ENCODE data around the gene TMX2.

Gene TMX2

DNA sequence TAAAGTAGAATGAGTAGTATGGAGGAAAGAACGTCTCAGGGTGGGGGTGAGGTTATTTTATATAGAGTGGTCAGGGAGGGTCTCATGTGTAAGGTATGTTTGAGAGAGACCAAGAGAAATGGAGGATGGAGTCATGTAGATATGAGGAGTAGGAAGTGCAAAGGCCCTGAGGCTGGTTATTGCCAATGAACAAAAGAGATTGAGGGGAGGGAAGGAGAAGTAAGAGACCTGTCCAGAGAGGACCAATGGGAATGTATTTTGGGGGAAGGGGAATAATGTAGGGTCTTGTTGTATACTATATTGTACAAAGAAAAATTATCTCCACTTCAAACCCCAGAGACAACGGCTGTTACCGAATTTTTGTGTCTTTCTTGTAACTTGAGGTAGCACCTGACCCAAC, 59.0 kb downstream of the TMX2 start:
- DNase-seq: no peak

DNA sequence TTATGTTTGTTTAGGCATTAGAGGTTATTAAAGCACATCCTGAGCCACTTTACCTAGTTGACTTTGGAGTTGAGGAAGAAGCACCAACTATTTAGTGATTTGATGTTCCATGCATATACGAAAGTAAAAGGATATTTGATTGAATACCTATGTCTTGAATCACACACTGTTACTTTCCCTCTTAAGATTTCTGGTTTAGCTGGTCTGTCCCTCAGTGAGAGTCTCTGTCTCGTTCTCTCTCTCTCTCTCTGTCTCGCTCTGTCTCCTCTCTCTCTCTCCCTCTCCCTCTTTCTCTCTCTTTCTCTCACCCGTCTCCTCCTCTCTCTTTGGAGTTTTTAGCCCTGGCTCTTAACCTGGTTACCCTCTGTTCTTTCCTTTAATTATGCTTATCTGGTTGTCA, 60.2 kb downstream of the TMX2 start:
- no peak for DNase-seq

DNA sequence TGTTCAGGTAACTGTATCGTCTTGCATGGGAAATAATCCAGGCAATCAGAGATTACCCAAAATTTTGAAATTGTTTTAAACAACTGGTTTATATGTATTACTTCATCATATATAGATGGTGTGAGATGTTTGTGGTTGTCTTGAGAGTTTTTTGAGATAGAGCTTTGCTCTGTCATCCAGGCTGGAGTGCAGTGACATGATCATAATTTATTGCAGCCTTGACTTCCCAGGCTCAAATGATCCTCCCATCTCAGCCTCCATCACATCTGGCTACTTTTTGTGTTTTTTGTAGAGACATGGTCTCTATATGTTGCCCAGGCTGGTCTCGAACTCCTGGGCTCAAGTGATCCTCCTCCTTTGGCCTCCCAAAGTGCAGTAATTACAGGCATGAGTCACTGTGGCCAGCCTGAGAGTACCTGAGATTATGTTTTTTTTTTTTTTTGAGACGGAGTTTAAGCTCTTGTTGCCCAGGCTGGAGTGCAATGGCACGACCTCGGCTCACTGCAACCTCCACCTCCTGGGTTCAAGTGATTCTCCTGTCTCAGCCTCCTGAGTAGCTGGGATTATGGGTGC, 60.7 kb downstream of the TMX2 start:
- no peak for DNase-seq

DNA sequence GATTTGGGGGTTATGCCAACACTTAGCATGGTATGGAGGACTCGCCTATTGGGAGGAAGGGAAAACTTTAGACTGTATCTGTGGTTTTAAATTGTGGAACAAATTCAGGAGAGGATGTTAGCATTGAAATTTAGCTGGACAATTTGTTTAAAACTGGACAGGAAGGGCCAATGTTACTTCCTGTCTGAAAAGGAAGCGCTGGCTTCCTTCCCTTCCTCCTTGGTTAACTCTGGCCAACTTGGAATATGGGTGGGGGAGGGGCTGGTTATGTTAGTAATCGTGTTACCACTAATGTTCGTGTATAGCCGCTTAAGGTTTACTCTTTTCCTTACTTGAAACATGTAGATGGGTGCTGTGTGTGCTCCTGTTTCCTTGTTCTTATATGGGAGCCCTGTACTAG, 63.1 kb downstream of the TMX2 start:
- no peak for DNase-seq

GRCh38 chr11:57776031-57776521, 63.7 kb downstream of the TMX2 start:
- no peak for DNase-seq

GRCh38 chr11:57776577-57777210, 64.3 kb downstream of the TMX2 start:
- no peak for DNase-seq

GRCh38 chr11:57777969-57778317, 65.5 kb downstream of the TMX2 start:
- DNase-seq: no peak

- no peak for DNase-seq
Observed at GRCh38 chr11:57778318-57779037, 66.1 kb downstream of the TMX2 start.

GRCh38 chr11:57779276-57779675, 66.9 kb downstream of the TMX2 start:
- no peak for DNase-seq

- no peak for DNase-seq
Observed at GRCh38 chr11:57781529-57781943, 69.1 kb downstream of the TMX2 start.

GRCh38 chr11:57785072-57785471, 72.7 kb downstream of the TMX2 start:
- no peak for DNase-seq

DNA sequence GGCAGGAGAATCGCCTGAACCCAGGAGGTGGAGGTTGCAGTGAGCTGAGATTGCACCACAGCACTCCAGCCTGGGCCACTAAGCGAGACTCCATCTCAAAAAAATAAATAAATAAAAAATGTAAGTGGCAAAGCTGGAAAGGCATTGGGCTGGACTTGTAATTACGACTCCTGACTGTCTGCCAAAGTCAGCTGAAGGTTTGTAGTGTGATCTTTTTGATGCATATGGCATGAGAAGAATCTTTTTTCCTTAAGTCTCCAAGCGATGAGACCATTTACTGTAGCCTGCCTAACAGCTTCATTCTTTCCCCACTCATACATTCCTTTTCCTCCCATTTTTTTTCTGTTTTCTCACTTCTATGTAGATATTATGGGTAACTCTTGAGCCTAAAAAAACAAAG, 74.0 kb downstream of the TMX2 start:
- no peak for DNase-seq

GRCh38 chr11:57787006-57787604, 74.7 kb downstream of the TMX2 start:
- no peak for DNase-seq

DNA sequence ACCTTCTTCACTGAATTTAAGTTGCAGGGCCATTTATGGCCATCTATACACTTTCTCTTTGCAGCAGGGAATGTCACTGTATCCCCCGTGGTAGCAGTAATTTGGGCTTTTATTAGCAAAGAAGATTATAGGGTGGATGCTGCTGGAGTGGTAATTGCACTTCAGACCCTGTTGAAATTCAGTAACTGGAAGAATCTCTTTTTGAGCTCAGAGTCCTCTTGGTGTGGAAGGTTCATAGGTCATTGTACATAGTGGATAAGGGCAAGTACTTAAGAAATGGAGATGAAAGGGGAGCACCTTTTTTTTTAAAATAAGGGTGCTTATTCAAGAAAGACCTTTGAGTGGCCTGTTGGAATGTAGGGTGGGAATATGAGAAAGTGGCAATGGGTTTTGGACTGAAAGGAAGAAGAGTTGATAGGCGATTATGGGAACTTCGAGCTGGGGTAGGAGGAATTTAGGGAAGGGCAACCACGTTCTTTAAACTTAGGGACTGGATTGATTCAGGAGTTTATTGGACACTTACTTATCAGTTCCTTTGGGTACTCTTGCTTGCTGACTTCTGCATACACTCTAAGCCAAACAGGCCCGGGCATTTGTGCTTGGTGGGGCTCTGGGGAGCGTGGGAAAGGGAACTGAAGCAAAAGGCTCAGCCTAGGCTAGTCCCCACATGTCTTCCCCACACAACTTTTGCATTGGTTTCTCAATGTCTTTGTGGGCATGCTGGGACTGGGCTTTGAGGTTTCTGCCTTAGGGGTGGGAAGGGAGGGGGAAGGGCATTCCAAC, 75.7 kb downstream of the TMX2 start:
- no peak for DNase-seq

DNA sequence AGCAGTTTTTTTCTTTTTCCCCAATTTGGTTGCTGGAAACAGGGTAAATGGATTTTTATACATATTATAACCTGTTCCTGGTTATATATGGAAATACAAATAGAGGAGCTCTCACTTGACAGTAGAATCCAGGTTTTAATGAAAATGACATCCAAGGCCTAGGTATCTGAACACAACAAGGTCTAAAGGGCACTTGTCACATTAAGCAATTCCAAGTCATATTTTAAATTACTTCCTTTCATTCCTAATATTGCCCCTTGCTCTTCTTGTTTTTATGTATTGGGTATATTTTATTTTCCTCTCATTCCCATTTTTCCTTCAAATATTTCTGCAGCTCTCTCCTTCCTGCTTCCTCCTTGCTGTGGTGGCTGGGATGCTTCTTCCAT, 76.3 kb downstream of the TMX2 start:
- DNase-seq: no peak

All from activated gamma-delta T cell treated with Interleukin-2 at 50 U/mL for 16 hours (primary cell).